Activated T-cell treated with anti-CD3 and anti-CD28 coated beads, Interleukin-2, amount 50 U/mL, for 1 hour (primary cell): Measurements from ENCODE around the gene NDUFA13.

Source experiments
- DNase-seq: peaks from one replicate; pipeline ENCODE4 v3.0.0-alpha.2; 2020

NDUFA13 gene

GRCh38 chr19:19489804-19490204 lies 26.2 kb upstream of the NDUFA13 start:
- no peak for DNase-seq

- peak; percentile 81 for DNase-seq
These were observed 25.6 kb upstream of the NDUFA13 start for GRCh38 chr19:19490214-19490968.

GRCh38 chr19:19491321-19492025 lies 24.6 kb upstream of the NDUFA13 start:
- DNase-seq = no peak

GRCh38 chr19:19492026-19492610 lies 23.9 kb upstream of the NDUFA13 start:
- DNase-seq = no peak

DNA sequence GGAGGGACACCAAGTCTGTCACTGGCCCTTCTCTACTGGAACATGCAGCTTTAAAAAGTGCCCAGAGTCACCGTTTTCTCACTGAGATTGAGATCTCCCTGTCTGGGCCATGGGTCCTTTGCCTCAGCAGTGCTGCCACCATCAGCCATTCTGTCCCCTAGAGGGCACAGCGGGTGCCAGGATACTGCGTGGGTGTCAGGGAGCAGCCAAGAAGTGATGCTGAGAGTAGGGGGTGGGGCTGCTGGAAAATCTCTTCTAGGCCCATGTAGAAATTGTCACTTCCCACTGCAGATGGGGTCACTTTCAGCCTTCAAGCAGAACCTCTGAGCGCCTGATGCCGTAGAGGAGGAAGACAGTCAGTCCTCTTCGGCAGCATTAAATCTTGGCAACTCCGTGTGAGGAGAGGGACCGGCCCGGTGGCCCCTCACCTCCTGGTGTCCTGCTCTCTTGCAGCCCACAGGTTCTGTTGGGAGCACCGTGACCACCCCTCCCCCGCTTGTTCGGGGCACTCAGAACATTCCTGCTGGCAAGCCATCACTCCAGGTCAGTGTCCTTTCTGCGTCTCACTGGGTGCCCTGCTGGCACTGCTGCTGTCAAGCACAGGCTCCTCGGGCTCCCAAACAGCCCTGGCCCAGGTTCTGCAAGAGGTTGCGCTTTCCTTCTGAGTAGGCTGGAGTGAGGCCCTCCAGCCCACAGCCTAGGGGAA lies 22.0 kb upstream of the NDUFA13 start:
- no peak for DNase-seq

GRCh38 chr19:19495614-19496603 lies 20.1 kb upstream of the NDUFA13 start:
- DNase-seq = no peak

- no peak for DNase-seq
These were observed 17.6 kb upstream of the NDUFA13 start for GRCh38 chr19:19498255-19498991.

DNA sequence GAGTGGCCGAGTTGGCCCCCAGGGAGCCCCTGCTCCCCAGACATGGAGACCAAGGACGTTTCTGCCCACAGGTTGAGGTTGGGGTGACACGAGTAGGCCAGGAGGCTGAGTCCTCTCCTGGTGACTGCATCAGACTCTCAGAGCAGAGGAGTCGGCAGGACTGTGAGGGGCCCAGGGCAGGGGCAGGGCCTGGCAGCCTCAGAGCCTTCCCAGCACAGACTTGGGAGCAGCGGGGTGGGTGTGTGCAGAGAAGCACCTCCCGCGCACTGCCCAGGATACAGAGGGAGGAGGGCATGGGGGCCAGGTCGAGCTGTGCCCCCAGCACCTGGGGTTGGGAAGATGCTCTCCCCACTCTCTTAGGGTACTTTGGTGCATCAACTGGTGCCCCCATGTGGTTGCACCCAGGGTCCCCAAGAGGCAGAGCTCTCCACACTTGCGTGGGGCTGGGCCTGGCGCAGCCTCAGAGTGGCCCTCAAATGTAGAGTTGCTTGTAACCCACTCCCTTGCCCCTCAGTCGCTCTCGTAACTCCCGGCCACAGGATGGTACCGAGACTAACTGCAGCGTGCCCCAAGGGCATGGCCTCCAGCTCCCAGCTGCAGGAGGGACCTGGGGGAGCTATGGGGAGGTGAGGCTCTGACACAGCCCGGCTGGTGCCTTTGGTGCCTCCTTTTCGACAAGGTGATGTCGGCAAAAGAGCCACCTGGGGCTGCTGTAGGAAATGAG lies 16.6 kb upstream of the NDUFA13 start:
- no peak for DNase-seq

DNA sequence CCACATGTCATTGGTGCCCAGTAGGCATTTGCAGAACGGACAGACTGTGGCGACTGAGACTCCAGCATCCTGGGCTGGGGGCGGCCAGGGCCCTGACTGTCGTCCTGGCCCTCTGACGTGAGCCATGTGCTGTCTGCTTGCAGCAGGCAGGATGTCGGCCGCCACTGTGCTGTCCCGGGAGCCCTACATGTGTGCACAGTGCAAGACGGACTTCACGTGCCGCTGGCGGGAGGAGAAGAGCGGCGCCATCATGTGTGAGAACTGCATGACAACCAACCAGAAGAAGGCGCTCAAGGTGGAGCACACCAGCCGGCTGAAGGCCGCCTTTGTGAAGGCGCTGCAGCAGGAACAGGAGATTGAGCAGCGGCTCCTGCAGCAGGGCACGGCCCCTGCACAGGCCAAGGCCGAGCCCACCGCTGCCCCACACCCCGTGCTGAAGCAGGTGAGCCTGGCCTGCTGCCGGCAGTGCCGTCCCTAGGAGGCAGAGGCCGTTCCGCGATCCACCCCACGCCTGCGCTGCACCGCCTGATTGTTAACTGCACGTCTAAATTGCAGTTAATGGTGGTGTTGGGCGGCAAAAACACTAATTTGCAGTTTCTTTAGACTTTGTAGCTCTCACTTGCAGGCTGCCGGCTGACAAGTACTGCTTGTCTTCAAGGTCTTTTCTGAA lies 14.9 kb upstream of the NDUFA13 start:
- DNase-seq = no peak

GRCh38 chr19:19501798-19502197 lies 14.2 kb upstream of the NDUFA13 start:
- DNase-seq = no peak

- DNase-seq = no peak
These were observed 13.7 kb upstream of the NDUFA13 start for GRCh38 chr19:19502281-19502680.

GRCh38 chr19:19502808-19503602 lies 13.0 kb upstream of the NDUFA13 start:
- no peak for DNase-seq

- DNase-seq = no peak
These were observed 11.0 kb upstream of the NDUFA13 start for GRCh38 chr19:19504754-19505668.

- no peak for DNase-seq
These were observed 10.2 kb upstream of the NDUFA13 start for GRCh38 chr19:19505669-19506326.

GRCh38 chr19:19506592-19506991 lies 9.4 kb upstream of the NDUFA13 start:
- DNase-seq = no peak

GRCh38 chr19:19507354-19507753 lies 8.7 kb upstream of the NDUFA13 start:
- DNase-seq = no peak

DNA sequence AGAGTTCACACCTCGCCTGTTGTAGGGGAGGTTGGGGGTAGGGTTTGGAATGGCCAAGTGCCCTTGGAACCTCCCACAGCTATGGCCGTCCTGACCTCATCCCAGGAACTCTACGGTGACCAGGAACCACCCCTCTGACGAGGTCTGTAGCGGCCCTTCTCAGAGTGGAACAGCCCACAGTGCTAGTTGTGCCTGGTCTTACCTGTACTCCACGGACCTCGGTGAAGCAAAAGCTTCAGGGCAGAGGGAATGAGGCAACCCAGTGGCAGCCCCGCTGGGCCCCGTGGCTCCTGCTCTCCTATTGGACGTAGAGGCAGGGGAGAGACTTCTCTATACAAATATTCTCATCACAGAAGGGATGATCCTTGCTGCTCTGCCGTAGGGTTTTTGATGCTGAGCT lies 7.8 kb upstream of the NDUFA13 start:
- DNase-seq = no peak

GRCh38 chr19:19510432-19510831 lies 5.6 kb upstream of the NDUFA13 start:
- DNase-seq = no peak
